HEK293 (cell line): ENCODE results near the gene STXBP5L.
"Not testable (repeated sequence)": the region's sequence is repeated elsewhere in the genome, so short reads cannot be mapped to it uniquely, and the experiment has no call there.

Source experiments
- CTCF ChIA-PET: fragments of 350-600 bp; formaldehyde crosslinking; extraction: SDS; loops from one replicate; lab custom pipeline; 2021; ENCODE audit warnings: antibody characterized with exemption; lab: Yijun Ruan, JAX
- POLR2A ChIA-PET: fragments of 300-600 bp; formaldehyde crosslinking; extraction: SDS; loops from one replicate; lab custom pipeline; 2020; ENCODE audit warnings: antibody characterized with exemption, inconsistent platforms; lab: Yijun Ruan, JAX
- H3K27ac ChIP-seq: fragments of 200-500 bp; sonication (Bioruptor generic); 2 replicates; pipeline ENCODE4 v1.5.1; 2014; ENCODE audit warnings: low read depth, low read length, control low read depth, inconsistent platforms; ENCODE audit errors: extremely low read depth
- H3K36me3 ChIP-seq, 2 experiments: fragments of 200-500 bp in 1 of 2; sonication (Bioruptor generic) in 1 of 2; 1 replicate in 1 of 2; 2 replicates in 1 of 2; pipeline ENCODE4 v1.5.1; 2014 to 2017; ENCODE audit warnings: inconsistent platforms in 2 of 2, low read length in 2 of 2; ENCODE audit not compliant: control insufficient read depth in 2 of 2, insufficient read depth in 1 of 2
- H3K4me1 ChIP-seq: fragments of 200-500 bp; sonication (Bioruptor generic); 2 replicates; pipeline ENCODE4 v1.5.1; 2014; ENCODE audit warnings: mild to moderate bottlenecking, low read length, inconsistent platforms; ENCODE audit not compliant: control insufficient read depth, insufficient read depth
- H3K4me3 ChIP-seq: 2 replicates; pipeline ENCODE4 v1.5.1; 2011; ENCODE audit warnings: low read depth, mild to moderate bottlenecking, control low read depth, low read length, moderate library complexity
- H3K9me3 ChIP-seq: fragments of 200-500 bp; sonication (Bioruptor generic); 2 replicates; pipeline ENCODE4 v1.5.1; 2014; ENCODE audit warnings: low read depth, low read length, inconsistent platforms; ENCODE audit not compliant: control insufficient read depth, insufficient read depth
- AEBP2 ChIP-seq: fragments of 450-650 bp; formaldehyde crosslinking; IDR thresholded peaks from 2 replicates; pipeline ENCODE4 v1.5.1; 2016; ENCODE audit warnings: missing biosample characterization, missing genetic modification characterization, borderline replicate concordance
- ELK4 ChIP-seq: IDR thresholded peaks from 2 replicates; pipeline ENCODE4 v1.6.1; 2011; ENCODE audit warnings: mild to moderate bottlenecking, low read depth, low read length, borderline replicate concordance
- HOXD13 ChIP-seq: sonication (generic); formaldehyde crosslinking; IDR thresholded peaks from 2 replicates; pipeline ENCODE4 v1.8.0; 2022; ENCODE audit warnings: missing genetic modification reagents, borderline replicate concordance
- MEIS1 ChIP-seq: sonication (generic); formaldehyde crosslinking; IDR thresholded peaks from 2 replicates; pipeline ENCODE4 v1.8.1; 2022; ENCODE audit warnings: missing genetic modification reagents, mild to moderate bottlenecking, borderline replicate concordance
- SP7 ChIP-seq: fragments of 450-650 bp; formaldehyde crosslinking; IDR thresholded peaks from 2 replicates; pipeline ENCODE4 v1.5.1; 2016; ENCODE audit warnings: missing biosample characterization, missing genetic modification characterization
- TRIM28 ChIP-seq: IDR thresholded peaks from 2 replicates; pipeline ENCODE4 v1.6.1; 2011; ENCODE audit warnings: low read length, control low read depth, borderline replicate concordance
- ZBTB20 ChIP-seq: fragments of 450-650 bp; formaldehyde crosslinking; IDR thresholded peaks from 2 replicates; pipeline ENCODE4 v1.5.1; 2016; ENCODE audit warnings: missing biosample characterization, missing genetic modification characterization
- ZBTB21 ChIP-seq: fragments of 450-650 bp; formaldehyde crosslinking; IDR thresholded peaks from 2 replicates; pipeline ENCODE4 v1.5.1; 2017; ENCODE audit warnings: missing biosample characterization, missing genetic modification characterization
- ZFP3 ChIP-seq: fragments of 450-650 bp; formaldehyde crosslinking; IDR thresholded peaks from 2 replicates; pipeline ENCODE4 v1.5.1; 2016; ENCODE audit warnings: low read depth, missing biosample characterization, missing genetic modification characterization
- ZNF140 ChIP-seq: fragments of 450-650 bp; formaldehyde crosslinking; IDR thresholded peaks from 2 replicates; pipeline ENCODE4 v1.5.1; 2016; ENCODE audit warnings: missing biosample characterization, missing genetic modification characterization
- ZNF155 ChIP-seq: fragments of 450-650 bp; formaldehyde crosslinking; IDR thresholded peaks from 2 replicates; pipeline ENCODE4 v1.5.1; 2016; ENCODE audit warnings: missing biosample characterization, missing genetic modification characterization
- ZNF2 ChIP-seq: fragments of 450-650 bp; formaldehyde crosslinking; IDR thresholded peaks from 2 replicates; pipeline ENCODE4 v1.5.1; 2016; ENCODE audit warnings: missing biosample characterization, missing genetic modification characterization
- ZNF23 ChIP-seq: fragments of 450-650 bp; formaldehyde crosslinking; IDR thresholded peaks from 2 replicates; pipeline ENCODE4 v1.5.1; 2016; ENCODE audit warnings: missing biosample characterization, missing genetic modification characterization, borderline replicate concordance
- ZNF311 ChIP-seq: fragments of 450-650 bp; formaldehyde crosslinking; IDR thresholded peaks from 2 replicates; pipeline ENCODE4 v1.5.1; 2017; ENCODE audit warnings: missing biosample characterization, missing genetic modification characterization, borderline replicate concordance
- ZNF433 ChIP-seq: fragments of 450-650 bp; formaldehyde crosslinking; IDR thresholded peaks from 2 replicates; pipeline ENCODE4 v1.5.1; 2016; ENCODE audit warnings: missing biosample characterization, missing genetic modification characterization, low read depth
- ZNF555 ChIP-seq: fragments of 450-650 bp; formaldehyde crosslinking; conservative IDR thresholded peaks from 2 replicates; pipeline ENCODE4 v1.5.1; 2017; ENCODE audit warnings: missing biosample characterization, mild to moderate bottlenecking, missing genetic modification characterization, inconsistent platforms
- ZNF571 ChIP-seq: fragments of 450-650 bp; formaldehyde crosslinking; IDR thresholded peaks from 2 replicates; pipeline ENCODE4 v1.5.0; 2017; ENCODE audit warnings: missing biosample characterization, missing genetic modification characterization
- ZNF580 ChIP-seq: fragments of 450-650 bp; formaldehyde crosslinking; IDR thresholded peaks from 2 replicates; pipeline ENCODE4 v1.5.1; 2016; ENCODE audit warnings: missing biosample characterization, missing genetic modification characterization
- ZNF600 ChIP-seq: fragments of 450-650 bp; formaldehyde crosslinking; IDR thresholded peaks from 2 replicates; pipeline ENCODE4 v1.5.1; 2016; ENCODE audit warnings: missing biosample characterization, missing genetic modification characterization
- ZNF701 ChIP-seq: fragments of 450-650 bp; formaldehyde crosslinking; IDR thresholded peaks from 2 replicates; pipeline ENCODE4 v1.5.1; 2016; ENCODE audit warnings: missing biosample characterization, missing genetic modification characterization

STXBP5L gene

DNA sequence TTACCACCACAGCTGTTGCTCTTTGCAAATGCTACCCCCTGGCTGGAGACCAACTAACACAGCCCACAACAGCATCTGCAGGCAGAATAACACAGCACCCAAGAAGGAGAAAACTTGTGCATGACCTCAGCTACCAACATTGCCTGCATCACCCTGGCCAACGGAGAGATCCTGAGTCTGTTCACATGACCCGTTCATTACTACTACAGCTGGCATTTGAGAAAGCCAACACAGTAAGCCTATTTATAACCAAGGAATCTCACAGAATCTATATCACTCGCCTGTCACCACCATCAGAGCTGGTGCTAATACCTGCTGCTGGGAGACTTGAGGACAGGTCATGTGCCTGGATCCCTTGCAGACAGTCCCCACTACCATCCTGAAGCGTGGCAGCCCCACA lies 422.6 kb downstream of the STXBP5L start (continued):
- TF ChIP-seq ZFP3 (tag by site-specific recombination) (no peak), ZNF571 (tag by site-specific recombination) (no peak), AEBP2 (no peak)

GRCh38 chr3:121355960-121356359 lies 448.0 kb downstream of the STXBP5L start:
- CTCF ChIA-PET, H3K4me3 ChIP-seq, H3K27ac ChIP-seq, H3K4me1 ChIP-seq, H3K36me3 ChIP-seq, POLR2A ChIA-PET, H3K9me3 ChIP-seq: not testable (repeated sequence)

GRCh38 chr3:121362035-121362734 lies 454.2 kb downstream of the STXBP5L start:
- POLR2A ChIA-PET, result no interaction called here
- H3K9me3 ChIP-seq, result no peaks in the 10 kb centered on the region
- H3K27ac ChIP-seq, result no peak overlapping the region
- H3K36me3 ChIP-seq, result no peaks in the 10 kb centered on the region
- CTCF ChIA-PET, result interaction anchor here (1.1 kb wide), 1 partner anchor 11 kb away, joined by 5 read pairs; no protein-coding TSS in a partner anchor
- H3K4me1 ChIP-seq, result no peaks in the 10 kb centered on the region
- TF ChIP-seq SP7 (tag by site-specific recombination), result no peak
- no peak for TF ChIP-seq ZNF311
- no peak for TF ChIP-seq MEIS1 (CRISPR knock-in tag)
- TF ChIP-seq ZNF2 (tag by site-specific recombination), result no peak
- TF ChIP-seq ZNF580, result no peak
- no peak for TF ChIP-seq HOXD13 (CRISPR knock-in tag)
- no peak for TF ChIP-seq ZNF555
- TF ChIP-seq ZNF701 (tag by site-specific recombination), result no peak
- no peak for TF ChIP-seq ELK4
- TF ChIP-seq ZNF23 (tag by site-specific recombination), result no peak
- no peak for TF ChIP-seq ZNF155
- TF ChIP-seq TRIM28, result no peak
- TF ChIP-seq ZNF433 (tag by site-specific recombination), result no peak
- TF ChIP-seq ZNF140 (tag by site-specific recombination), result no peak
- no peak for TF ChIP-seq ZNF600
- no peak for TF ChIP-seq ZBTB20 (tag by site-specific recombination)
- TF ChIP-seq ZBTB21, result no peak
- H3K4me3 ChIP-seq, result no peak overlapping the region

DNA sequence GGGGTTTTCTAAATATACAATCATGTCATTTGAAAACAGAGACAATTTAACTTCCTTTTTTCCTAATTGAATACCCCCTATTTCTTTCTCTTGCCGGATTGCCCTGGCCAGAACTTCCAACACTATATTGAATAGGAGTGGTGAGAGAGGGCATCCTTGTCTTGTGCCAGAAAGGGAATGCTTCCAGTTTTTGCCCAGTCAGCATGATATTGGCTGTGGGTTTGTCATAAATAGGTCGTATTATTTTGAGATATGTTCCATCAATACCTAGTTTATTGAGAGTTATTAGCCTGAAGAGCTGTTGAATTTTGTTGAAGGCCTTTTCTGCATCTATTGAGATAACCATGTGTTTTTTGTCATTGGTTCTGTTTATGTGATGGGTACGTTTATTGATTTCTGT lies 480.3 kb downstream of the STXBP5L start:
- H3K27ac ChIP-seq, H3K4me3 ChIP-seq, H3K4me1 ChIP-seq, H3K9me3 ChIP-seq, POLR2A ChIA-PET, H3K36me3 ChIP-seq, CTCF ChIA-PET: not testable (repeated sequence)

GRCh38 chr3:121395967-121396366 lies 488.0 kb downstream of the STXBP5L start:
- H3K4me3 ChIP-seq, CTCF ChIA-PET, H3K36me3 ChIP-seq, H3K4me1 ChIP-seq, POLR2A ChIA-PET, H3K27ac ChIP-seq, H3K9me3 ChIP-seq: not testable (repeated sequence)

DNA sequence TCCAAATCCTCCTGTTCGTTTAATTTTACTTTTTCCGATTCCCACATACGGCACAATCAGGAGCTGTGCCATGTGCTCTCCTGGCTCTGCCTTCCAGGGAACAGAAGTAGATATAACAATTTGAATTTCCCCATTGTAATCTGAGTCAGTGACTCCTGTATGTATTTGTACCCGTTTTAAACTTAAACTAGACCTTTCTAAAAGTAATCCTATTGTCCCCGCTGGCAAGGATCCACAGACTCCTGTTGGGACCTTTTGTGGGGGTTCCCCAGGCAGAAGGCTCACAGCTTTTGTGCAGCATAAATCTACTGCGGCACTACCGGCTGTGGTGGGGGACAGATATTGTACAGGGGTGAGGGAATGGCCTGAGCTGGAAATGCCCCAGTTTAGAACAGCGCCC lies 490.0 kb downstream of the STXBP5L start:
- H3K9me3 ChIP-seq, H3K27ac ChIP-seq, H3K36me3 ChIP-seq, POLR2A ChIA-PET, H3K4me3 ChIP-seq, CTCF ChIA-PET, H3K4me1 ChIP-seq: not testable (repeated sequence)
